Loucy (cell line): ENCODE data around the gene PTPRZ1.

Experiments used
- CTCF ChIP-seq: fragments of 200-600 bp; sonication (generic); conservative IDR thresholded peaks from 2 replicates; pipeline ENCODE4 v1.5.1; 2014; ENCODE audit warnings: mild to moderate bottlenecking, antibody characterized with exemption, low read length
- EZH2phosphoT487 ChIP-seq: fragments of 200-600 bp; IDR thresholded peaks from 2 replicates; pipeline ENCODE4 v1.6.1; 2018; ENCODE audit warnings: antibody characterized with exemption, mild to moderate bottlenecking, moderate library complexity, borderline replicate concordance

- TF ChIP-seq CTCF (no peak), EZH2phosphoT487 (no peak)
These were observed 35.1 kb downstream of the PTPRZ1 start for GRCh38 chr7:121908042-121908441.
